Measurements from ENCODE around the gene ZNF335.
"Not testable (repeated sequence)": the region's sequence is repeated elsewhere in the genome, so short reads cannot be mapped to it uniquely, and the experiment has no call there.

The ZNF335 gene

DNA sequence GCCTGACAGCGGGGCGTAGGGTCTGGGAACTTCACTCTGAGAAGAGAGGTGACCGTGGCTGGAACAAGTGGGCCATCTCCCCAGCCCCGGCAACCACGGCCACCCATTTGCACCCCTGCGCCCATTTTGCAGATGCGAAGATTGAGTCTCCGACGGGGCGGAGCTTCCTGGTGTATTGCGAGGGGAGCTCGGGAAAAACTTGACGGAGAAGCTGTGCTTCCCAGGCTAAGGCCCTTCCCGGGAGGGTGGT, 653 bp downstream of the ZNF335 start:
- no peak for DNase-seq (ENCODE audit: low read depth)

DNA sequence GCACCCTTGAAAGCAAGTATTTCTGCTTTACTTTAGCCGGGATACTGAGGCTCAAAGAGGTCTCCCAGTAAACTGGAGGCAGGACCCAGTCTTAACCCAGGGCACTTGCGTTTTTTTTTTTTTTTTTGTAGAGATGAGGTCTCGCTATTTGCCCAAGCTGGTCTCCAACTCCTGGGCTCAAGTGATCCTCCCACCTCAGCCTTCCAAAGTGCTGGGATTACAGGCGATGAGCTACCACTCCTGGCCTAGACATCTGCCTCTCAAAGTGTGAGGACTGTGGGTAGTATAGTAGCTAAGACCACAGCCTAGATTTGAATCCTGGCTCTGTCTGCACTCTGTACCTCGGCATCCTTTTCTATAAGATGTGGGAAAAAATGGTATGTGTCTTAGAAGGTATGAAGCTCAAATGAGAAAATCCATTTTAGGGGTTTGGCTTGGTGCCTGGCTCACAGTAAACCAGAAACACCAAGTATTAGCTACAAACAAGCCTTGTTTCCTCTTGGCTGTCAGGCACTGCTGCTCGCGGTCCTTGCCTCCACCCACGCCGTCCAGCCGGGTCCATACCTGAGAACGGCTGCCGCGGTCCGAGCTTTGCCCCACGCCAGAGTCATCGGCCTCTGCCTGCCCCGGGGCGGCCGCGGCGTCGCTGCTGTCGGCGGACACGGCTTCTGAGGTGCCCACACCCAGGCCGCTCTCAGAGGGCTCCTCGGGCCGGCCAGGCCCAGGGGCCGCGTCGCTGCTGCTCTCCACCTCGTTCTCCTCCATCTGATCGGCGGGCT, 1.2 kb downstream of the ZNF335 start:
- no peak for DNase-seq (ENCODE audit: low read depth)

DNA sequence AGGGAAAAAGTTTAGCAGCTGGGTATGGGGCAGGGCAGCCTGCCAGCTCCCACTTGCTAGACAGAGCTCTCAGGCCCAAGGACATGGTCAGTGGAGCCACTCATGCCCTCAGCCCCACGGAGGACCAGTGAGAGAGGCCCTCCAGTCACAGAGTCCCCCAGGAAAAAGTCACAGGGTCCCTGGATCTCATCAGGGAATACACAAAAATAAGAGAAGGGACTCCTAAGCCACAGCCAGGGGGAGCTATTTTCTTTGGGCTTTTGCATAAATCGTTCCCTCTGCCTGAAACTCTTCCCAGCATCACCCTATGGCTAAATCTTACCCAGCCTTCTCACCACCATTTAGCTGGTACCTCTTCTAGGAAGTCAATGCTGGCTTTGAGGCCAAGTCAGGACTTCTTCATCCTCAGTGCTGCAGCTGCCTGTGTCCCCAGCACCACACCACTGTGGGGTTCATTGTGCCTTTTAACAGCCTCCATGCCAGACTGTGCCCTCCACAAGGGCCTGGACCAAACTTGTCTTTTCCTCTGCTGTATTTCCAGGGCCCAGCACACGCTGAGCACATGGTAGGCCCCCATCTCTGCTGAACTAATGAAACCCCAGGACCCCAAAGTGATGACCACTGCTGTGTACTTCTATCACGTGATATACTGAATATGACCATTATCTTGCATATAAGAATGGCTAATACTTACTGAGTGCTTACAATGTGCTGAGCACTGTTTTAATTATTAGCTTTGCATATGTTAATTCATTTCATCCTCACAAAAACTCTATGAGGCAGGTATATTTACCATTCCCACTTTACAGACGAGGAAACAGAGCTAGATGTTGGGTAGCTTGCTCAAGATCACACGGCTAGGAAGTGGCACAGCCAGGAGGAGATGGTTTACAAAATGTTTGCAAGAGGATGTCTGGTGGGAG, 2.0 kb downstream of the ZNF335 start:
- DNase-seq (ENCODE audit: low read depth) = no peak

DNA sequence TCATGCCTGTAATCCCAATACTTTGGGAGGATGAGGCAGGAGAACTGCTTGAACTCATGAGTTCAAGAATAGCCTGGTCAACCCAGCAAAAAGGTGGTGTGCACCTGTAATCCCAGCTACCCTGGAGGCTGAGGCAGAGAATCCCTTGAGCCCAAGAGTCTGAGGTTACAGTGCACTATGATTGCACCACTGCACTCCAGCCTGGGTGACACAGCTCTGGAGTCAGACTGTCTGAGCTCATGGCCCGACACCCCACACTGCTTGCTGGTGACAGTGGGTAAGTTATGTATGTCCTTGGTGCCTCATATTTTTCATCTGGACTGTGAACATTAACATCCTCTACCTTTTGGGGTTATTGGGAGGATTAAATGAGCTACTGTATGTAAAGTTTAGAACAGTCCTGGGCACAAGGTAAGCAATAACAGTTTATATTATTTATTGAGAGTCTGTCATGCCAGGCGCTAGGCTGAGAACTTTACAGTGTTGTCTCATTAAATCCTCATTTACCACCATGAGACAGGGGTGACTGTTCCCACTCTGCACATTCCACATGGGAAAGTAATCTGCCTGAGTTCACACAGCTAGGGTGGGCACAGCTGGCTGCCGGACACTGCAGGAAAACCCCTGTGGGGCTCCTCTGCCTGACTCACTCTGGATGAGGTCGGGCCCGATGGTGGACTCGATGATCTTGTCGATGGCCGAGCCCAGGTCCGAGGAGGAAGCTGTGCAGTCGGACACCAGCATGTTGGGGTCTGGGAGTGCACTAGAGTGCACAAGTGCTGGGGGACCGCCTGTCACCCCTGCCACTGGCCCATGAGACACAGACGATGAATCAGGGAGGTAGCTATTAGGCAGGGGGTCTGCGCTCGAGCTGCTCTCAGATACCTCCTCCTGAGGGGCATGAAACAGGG, 2.9 kb downstream of the ZNF335 start:
- DNase-seq (ENCODE audit: low read depth) = no peak

DNA sequence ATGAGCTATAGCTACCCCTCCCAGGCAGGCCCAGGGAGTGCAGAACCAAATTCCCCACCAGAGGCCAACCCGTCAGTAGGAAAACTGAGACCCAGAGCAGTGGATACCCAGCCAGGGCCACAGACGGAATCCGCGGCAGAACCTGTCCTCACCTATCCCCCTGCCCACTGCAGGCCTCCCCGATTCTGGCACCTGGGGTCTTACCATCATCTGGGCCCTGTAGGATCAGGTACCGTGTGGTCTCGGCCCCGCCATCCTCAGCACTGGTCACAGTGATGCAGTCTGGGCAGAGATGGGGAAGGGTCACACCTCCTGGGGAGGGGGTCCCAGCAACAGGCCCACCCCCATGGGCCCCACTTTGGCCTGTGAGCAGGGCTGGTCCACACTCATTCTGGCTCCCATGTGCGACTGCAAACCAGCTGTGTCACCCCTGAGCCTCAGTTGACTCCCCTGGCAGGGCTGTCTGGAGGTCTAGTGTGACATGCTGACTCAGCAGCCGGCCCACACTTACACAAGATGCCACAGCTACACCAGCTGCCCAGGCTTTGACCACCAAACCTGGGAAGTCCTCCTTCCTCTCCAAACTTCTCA, 3.8 kb downstream of the ZNF335 start:
- no peak for DNase-seq (ENCODE audit: low read depth)

DNA sequence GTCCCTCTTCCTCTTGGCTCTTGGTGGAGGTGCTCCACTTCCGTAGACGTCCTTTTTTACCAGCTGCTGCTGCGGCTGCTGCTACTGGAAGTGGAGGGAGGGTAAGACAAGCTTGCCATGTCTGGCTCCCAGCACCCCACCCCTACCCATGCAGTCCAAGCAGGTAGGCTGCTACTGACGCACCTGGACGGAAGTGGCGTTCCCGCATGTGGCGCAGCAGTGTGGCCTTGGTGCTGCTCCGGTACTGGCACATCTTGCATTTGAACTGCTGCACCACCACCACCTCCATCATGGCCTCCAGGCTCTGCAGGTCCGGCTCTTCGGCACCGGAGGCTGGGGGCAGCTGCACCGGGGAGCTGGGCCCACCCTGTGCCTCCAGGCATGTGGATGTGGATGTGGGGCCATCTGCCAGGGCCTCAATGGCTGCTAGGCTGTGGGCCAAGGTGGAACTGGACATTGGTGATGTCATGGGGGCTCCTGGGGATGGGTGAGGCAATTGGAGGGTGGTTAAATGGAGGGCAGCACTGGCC, 4.4 kb downstream of the ZNF335 start:
- no peak for DNase-seq (ENCODE audit: low read depth)

DNA sequence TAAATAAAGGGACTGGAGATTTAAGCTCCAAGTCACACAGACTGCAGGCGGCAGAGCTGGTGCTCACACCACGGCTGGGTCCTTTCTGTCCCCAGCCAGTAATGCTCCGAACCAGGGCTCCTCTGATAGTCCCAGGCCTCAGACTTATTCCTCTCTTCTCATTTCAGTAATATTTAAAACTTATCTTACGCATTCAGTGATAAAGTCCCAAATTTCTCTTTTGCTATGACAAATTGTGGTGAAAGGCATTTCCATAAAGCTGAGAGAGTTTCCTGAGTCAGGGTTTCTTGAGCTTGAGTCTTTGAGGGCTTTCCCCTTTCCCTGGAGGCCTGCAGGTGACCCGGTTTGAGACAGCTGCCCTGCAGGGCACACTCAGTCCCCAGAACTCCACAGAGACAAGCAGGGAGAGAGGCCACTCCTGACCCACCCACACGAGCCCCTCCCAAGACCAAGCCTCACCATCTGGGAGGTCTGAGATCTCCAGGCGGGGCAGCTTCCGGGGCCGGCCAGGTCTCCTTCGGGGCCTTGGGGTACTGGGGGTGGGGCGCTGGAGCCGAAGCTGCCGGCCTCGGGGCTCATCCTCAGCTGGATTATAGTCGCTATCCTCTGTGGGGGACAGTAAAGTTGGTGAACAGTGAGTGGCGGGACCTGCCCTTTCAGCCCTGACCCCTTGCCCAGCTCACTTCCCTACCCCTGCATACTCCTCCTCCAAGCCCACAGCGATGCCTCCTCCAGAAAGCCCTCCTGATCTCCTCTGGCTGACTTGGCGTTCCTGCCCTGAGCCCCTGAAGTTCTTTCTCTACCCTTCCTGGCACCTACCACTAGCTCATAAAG, 6.6 kb downstream of the ZNF335 start:
- no peak for DNase-seq (ENCODE audit: low read depth)

DNA sequence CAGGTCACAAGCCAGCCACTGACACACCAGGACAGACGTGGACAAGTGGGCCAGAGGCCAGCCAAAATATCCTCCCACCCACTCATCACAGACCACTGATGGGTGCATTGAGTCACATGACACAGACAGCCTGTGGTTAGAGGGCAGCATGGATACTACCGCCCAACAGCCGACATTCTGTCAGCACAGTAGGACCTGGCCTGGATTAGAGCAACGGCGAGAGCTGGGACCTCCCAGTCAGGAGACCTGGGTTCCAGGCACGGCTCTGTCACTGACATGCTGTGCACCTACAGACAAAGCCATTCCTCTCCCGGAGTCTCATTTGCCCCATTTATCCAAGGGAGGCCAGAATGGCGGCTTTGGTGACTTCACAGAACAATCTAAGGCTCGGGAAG, 8.0 kb downstream of the ZNF335 start:
- no peak for DNase-seq (ENCODE audit: low read depth)

DNA sequence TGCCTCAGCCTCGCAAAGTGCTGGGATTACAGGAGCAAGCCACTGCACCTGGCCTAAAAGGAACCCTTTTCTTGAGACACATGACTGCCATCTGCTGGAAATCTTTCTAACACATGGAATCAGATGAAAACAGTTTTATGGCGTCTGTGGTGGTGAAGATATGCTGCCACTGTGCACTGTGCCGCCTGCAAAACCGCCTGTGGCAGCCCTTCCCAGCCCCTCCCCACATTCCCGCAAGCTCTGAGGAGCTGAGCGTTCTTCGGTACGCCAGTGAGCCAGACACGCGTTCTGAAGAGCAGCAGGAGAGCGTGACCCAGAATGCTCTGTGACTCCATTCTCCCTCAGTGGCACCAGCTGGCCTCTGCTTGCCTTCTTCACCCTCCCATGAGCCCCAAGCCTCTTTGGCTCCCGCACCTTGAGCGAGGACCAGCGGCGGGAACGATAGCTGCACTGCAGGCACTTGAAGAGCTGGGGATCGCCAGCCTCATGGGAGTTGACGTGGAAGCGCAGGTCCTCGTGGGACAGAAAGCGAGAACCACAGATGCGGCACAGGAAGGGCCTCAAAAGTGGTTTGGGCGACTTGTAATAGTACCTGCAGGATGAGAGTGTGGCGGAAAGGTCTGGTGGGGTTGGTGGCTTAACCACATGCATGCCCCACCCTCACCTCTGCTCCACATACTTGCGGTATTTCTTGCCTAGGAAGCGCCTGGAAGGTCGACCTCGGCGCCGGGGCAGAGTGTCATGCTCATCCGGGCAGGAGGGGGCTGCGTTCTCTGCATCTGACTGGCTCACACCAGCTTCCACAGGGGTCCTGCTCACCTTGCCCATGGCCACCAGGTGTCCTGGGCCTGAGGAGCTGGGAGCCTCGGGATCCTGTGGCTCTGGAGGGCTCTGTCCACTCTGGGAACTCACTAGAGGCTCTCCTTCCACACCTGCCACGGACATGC, 8.7 kb downstream of the ZNF335 start:
- no peak for DNase-seq (ENCODE audit: low read depth)

DNA sequence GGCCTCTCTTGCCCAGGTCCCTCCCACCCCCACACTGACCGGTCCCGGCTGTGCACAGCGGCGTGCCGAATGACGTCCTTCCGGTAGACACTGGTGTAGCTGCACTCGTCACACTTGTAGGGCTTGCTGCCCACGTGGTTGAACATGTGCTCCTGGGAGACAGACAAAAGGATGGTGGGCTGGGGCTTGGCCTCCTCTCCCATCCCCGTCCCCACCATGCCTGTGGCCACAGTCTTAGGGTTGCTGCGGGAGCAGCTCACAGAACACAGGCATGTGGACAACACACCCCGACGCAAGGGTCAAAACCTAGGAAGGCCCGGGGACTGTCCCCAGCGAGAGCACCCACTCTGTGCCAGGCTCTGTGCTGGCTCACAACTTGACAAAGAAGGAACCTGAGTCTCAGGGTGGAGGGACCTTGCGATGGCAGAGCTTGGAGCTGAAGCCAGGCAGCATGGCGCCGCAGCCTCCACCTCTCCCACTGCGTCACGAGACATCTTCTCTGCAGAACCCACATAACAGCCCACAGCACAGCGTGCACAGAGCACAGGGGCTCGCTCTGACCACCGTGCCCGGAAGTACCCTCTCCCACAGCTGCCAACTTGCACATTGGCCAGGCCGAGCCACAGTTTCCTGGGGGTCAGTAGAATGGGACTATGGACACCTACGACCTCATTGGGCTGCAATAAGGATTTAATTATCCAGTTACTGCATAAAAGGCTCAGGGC, 9.8 kb downstream of the ZNF335 start:
- DNase-seq (ENCODE audit: low read depth) = no peak

DNA sequence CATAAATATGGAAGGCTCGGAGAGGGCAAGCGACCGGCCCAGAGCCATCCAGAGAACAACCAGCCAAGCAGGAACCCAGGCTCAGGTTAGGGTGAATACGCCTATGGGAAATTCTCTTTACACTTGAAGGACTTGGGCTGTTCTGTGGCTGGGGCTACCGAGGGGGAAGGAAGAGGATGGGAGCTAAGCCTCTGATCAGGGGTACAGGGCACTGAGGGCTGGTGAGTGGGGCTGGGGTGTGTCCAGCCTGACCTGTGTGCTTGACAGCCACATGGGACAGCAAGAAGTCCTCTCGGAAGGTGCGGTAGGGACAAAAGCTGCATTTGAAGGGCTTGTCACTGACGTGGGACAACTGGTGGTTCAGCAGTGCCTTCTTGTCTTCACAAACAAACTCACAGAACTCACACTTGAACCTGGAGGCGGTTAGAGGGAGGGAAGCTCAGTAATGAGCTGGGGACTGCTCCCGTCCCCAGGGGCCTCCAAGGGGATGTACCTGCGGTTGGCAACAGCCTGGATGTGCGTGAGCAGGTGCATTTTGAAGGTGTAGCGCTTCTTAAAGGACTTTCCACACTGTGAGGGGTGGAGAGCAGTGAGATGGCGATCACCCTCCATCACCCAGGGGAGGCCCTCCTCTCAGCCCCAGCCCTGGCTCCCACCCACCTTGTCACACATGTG, 11.9 kb downstream of the ZNF335 start:
- DNase-seq (ENCODE audit: low read depth) = no peak

DNA sequence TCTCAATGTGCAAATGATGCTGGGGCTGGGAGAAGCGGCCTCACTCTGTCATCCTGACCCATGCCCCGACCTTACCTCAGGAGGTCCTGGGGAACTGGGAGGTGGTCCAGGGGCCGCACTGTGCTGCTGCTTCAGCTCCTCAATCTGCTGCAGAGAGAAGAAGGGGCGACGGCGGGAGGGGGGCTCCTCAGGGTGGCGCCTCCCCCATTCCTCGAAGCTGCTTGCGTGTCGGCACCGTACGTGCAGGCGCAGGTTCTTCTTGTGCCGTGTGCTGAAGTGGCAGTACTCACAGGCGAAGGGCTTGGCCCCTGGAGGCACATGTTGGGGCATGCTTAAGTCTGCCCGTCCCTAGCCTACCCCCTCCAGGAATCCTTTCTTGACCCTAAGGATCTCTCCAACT, 12.9 kb downstream of the ZNF335 start:
- DNase-seq (ENCODE audit: low read depth) = no peak

DNA sequence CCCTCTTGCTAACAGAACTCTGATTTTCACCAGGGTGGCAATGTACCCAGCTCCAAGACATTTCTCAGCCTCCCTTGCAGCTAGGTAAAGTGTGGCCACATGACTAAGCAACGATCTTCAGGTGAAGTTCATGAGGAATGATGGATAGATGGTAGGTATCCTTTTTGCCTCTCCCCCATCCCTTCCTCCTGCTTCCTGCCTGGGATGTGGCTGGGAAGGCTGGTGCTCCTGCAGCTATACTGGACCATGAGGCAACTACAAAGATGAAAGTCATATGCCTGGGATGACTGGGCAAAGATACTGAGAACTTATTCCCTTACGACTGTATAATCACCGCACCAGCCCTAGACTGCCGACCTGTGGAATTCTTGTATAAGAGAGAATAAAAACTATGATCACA, 13.4 kb downstream of the ZNF335 start:
- no peak for DNase-seq (ENCODE audit: low read depth)

DNA sequence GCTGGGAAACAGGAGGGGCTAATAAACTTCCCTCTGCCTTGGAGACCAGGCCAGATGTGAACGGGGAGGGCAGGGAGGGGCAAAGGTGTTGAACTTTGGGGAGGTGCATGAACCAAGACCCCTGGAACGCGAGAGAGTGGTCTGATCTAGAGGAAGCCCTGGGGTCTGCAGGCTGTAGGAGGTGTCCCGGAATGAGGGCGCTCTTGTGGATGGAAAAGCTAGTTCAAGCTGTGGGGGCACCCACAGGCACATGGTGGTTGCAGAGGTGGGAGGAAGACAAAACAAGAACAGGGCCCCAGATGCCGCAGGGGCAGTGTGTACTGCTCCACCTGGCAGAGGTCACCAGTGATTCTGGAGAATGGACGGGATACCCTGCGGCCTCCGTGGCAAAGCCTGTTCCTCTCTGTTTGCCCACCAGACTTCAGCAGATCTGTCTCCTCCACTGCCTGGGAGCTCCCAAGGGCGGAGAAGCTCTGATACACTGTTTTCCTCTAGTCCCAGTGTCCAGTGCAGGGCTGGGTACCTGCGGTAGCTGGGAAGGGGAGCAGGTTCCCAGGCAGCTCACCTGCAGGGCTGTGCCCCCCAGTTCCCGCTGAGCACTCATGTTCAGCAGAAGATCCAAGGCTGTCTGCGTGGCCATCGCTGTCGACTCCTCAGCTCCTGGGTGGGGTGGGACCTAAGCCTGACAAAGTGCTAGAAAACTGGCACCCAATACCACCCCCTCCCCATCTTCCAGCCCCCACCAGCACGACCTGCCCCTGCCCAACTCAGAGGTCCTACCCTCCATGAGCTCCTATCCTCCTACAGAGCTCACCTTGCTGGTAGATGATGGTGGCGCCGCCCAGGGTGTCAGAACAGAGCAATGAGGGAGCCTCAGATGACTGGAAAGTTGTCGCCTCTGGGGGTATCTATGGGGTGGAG, 14.7 kb downstream of the ZNF335 start:
- DNase-seq (ENCODE audit: low read depth) = no peak

DNA sequence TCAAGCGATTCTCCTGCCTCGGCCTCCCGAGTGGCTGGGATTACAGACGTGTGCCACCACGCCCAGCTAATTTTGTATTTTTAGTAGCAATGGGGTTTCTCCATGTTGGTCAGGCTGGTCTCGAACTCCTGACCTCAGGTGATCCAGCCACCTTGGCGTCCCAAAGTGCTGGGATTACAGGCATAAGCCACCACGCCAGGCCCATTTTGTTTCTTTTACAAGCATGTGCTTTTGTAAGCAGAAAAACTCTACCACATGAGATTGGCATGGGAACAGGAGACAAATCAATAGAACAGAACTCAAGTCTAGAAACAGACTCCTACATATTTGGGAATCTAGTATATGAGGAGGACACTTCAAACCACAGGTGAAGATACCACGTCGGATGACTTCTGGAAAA, 15.7 kb downstream of the ZNF335 start:
- not testable (repeated sequence) for DNase-seq (ENCODE audit: low read depth)

DNA sequence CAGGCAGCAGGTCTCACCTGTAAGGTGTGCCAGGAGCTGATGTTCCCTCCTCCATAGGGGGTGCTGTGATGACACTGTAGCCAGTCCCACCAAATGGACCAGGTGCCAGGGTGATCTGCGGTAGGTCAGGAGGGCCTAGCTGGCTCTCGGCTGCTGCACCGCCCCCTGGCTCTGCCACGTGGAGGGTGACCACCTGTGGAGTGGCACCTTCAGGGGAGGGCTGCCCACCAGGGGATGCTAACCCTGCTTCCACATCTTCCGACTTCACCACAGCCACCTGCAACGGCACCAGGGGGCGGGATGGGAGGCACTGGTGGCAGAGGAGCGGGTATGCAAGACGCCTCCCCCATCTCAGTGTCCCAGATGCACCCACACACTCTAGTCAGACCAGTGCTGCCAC, 18.3 kb downstream of the ZNF335 start:
- DNase-seq (ENCODE audit: low read depth) = no peak

DNA sequence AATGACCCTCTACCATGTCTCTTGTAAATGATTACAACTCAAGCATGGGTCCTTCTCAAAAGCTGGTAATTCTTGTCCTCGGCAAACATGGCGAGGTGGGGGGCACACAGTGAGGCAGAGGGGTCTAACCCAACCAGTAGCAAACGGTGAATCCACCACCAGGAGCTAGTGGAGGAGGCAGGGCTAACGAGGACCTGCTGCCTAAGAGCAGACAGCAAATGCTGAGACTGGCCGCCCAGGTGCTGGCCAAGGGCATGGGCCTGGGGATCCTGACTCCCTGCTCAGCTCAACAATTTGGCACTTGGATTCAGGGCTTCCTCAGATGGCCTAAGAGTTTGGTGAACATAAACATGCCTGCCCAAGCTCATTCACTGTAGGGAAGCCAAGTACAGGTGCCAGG, 19.1 kb downstream of the ZNF335 start:
- DNase-seq (ENCODE audit: low read depth) = no peak
